ENCODE results near the gene SPATA31E1. TPM values are rescaled to one million over a fixed set of nuclear protein-coding genes. Genes with fewer than 3 reads are reported as not detected.
"Not testable (repeated sequence)": the region's sequence is repeated elsewhere in the genome, so short reads cannot be mapped to it uniquely, and the experiment has no call there.

Gene SPATA31E1
- total RNA-seq (2014; rRNA removed; shearing (Covaris generic)): not detected in 2 replicates
- not detected in 2 replicates for polyA plus RNA-seq (2015; cell fraction: cytosol; rRNA removed)
- polyA plus RNA-seq (2015; cell fraction: nucleus; rRNA removed): not detected in 2 replicates

DNA sequence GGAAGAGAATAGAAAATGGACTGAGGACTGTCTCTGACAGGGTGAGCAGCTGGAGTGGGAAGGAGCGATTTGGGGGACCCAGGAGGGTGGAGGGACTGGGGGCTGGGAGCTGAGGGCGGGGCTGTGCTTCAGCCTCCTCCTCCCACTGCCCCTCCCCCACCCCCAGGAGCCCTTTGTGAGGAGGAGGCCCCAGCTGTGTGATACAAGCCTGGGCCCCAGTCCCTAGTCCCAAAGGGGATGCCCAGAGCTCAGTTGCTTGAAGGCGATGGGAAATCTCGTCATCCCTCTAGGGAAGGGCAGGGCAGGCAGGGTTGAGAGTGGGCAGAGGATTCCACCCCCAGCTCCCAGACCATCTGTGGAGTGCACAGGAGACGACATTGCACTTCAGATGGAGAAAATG, at the start of gene SPATA31E1:
Gene SPATA31E1, plus strand, starts transcription at position 251 of the 400 bp plus-strand sequence. Its CDS starts 15 bp downstream, at position 266.
- in situ Hi-C loops (cut with HindIII; ENCODE audit: low pct_unique_long_range_greater_than_20kb, low sequenced_read_pairs): no loop called here
- DNase-seq (ENCODE audit: low read depth, low spot score): no peak

- peak; percentile 13 for DNase-seq (ENCODE audit: low read depth, low spot score)
- in situ Hi-C loops (cut with HindIII; ENCODE audit: low pct_unique_long_range_greater_than_20kb, low sequenced_read_pairs): no loop called here
Observed at GRCh38 chr9:87834357-87834756, 48.3 kb upstream of the SPATA31E1 start.

DNA sequence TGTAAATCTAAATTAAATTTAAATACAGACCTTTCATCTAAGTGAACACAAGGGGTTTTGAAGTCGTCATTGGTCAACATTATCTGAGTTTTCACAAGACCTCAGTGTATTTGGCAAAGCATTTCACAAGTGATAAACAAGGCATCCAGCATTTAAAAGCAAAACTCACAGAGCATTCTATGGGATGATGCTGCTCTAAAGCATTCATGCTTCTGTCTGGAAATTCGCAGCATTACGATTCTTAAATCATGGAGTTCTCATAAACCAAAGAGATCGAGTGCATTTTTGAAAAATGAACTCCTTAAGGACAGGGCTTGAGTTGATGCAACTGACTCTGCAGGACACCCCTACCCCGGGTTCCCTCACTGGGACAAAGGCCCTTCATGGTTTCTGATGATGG, 46.1 kb upstream of the SPATA31E1 start:
- in situ Hi-C loops (cut with HindIII; ENCODE audit: low pct_unique_long_range_greater_than_20kb, low sequenced_read_pairs): no loop called here
- no peak for DNase-seq (ENCODE audit: low read depth, low spot score)

DNA sequence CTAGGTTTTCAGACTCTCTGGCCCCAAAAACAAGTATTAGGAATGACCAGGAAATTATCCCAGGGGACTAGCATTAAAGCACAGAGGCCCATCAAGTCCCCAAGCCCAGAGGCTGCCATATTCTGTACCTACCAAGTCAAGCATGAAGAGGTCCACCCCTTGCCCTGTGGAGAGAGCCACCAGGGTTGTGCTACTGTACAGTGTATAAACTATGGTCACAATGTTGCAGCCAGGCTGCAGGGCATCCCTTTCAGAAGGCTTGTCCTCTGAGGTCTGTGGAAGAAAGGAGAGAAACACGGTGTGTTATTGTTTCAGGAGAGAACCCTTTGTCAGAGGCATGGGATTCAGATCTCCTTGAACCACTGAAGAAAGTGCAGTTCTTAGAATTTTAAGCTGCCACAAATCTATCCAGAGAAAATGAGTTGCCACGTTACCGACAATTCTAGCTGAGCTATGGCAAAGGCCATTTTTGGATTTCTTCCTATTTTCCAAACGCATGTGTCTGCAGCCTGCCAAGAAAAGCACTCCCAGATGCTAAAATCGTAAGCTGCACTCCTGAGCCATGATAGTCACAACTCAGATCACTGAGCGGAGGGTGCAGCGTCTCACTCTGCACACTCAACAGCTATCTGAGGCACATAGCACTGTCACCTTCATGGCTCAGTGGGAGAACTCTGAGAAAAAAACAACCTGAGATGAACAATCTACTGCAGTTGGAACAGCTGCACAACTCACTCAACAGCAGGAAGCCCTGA, 45.5 kb upstream of the SPATA31E1 start:
- in situ Hi-C loops (cut with HindIII; ENCODE audit: low pct_unique_long_range_greater_than_20kb, low sequenced_read_pairs): no loop called here
- no peak for DNase-seq (ENCODE audit: low read depth, low spot score)

GRCh38 chr9:87840134-87840533, 42.5 kb upstream of the SPATA31E1 start:
- DNase-seq (ENCODE audit: low read depth, low spot score): no peak
- in situ Hi-C loops (cut with HindIII; ENCODE audit: low pct_unique_long_range_greater_than_20kb, low sequenced_read_pairs): no loop called here

GRCh38 chr9:87842878-87843585, 39.6 kb upstream of the SPATA31E1 start:
- no peak for DNase-seq (ENCODE audit: low read depth, low spot score)
- in situ Hi-C loops (cut with HindIII; ENCODE audit: low pct_unique_long_range_greater_than_20kb, low sequenced_read_pairs): no loop called here

DNA sequence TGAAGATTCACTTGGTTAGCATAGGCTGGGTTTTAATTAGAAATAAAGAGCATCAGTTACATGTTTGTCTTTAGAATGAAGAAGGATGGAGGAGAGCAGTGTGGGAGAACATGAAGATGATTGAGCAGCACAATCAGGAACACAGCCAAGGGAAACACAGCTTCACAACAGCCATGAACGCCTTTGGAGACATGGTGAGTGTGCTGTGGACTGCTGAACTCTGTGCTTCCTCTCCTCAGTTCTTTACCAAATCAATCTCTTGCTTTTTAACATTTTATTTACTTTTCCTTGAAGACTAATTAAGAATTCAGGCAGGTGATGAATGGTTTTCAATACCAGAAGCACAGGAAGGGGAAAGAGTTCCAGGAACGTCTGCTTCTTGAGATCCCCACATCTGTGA, 38.2 kb upstream of the SPATA31E1 start:
- no peak for DNase-seq (ENCODE audit: low read depth, low spot score)
- in situ Hi-C loops (cut with HindIII; ENCODE audit: low pct_unique_long_range_greater_than_20kb, low sequenced_read_pairs): no loop called here

- DNase-seq (ENCODE audit: low read depth, low spot score); in situ Hi-C loops (cut with HindIII; ENCODE audit: low pct_unique_long_range_greater_than_20kb, low sequenced_read_pairs): not testable (repeated sequence)
Observed at GRCh38 chr9:87847817-87848216, 34.9 kb upstream of the SPATA31E1 start.

DNA sequence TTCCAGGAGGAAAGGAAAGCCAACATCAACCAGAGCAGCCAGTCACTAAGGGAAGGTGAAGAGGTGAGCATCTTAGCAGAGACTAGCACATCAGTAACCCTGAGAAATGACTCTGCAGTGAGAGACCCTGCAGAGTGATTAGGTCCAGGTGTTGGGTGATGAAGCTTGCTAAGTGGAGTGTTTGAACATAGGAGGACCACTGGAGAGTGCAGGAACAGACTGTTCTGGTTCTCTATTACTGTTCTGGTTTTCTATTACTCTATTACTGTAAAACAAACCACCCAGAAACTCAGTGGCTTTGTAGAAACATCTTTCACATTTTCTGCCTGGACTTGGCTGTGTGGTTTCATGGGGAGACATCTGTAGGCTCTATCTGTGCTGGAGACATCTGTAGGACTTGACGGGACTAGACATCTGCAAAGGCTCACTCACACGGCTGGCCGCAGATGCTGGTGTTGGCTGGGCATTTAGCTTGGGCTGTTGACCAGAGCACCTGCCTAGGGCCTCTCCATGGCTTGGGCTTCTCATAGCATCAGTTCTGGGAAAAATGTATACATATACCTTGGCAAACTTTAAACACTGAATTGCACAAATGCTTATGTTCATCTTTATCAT, 33.4 kb upstream of the SPATA31E1 start:
- in situ Hi-C loops (cut with HindIII; ENCODE audit: low pct_unique_long_range_greater_than_20kb, low sequenced_read_pairs): no loop called here

GRCh38 chr9:87850391-87850790, 32.3 kb upstream of the SPATA31E1 start:
- DNase-seq (ENCODE audit: low read depth, low spot score): no peak
- in situ Hi-C loops (cut with HindIII; ENCODE audit: low pct_unique_long_range_greater_than_20kb, low sequenced_read_pairs): no loop called here

More for the DNA sequence above, 33.4 kb upstream of the SPATA31E1 start:
- no peak for DNase-seq (ENCODE audit: low read depth, low spot score)

DNA sequence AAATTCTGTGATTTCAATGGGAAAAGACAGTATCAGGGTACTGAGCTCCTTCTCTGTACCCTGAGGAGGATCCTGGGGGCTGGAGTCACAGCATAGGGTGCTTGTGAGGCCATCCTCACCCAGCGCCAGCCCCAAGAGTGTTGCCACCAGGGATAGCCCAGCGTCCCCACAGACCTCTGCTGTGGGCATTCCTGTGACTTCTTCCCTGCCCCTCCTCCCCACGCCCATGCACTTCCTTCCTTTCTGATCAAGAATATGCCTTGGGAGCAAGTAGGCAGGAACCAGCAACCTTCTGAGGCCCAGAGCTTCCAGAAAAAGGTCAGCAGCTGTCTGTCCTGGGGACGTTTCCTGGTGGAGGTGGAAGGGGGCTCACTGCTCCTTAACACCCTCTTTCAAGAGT, 31.5 kb upstream of the SPATA31E1 start:
- in situ Hi-C loops (cut with HindIII; ENCODE audit: low pct_unique_long_range_greater_than_20kb, low sequenced_read_pairs); DNase-seq (ENCODE audit: low read depth, low spot score): not testable (repeated sequence)

GRCh38 chr9:87853302-87853701, 29.4 kb upstream of the SPATA31E1 start:
- no peak for DNase-seq (ENCODE audit: low read depth, low spot score)
- in situ Hi-C loops (cut with HindIII; ENCODE audit: low pct_unique_long_range_greater_than_20kb, low sequenced_read_pairs): no loop called here

GRCh38 chr9:87853876-87854579, 28.6 kb upstream of the SPATA31E1 start:
- in situ Hi-C loops (cut with HindIII; ENCODE audit: low pct_unique_long_range_greater_than_20kb, low sequenced_read_pairs): no loop called here
- no peak for DNase-seq (ENCODE audit: low read depth, low spot score)

DNA sequence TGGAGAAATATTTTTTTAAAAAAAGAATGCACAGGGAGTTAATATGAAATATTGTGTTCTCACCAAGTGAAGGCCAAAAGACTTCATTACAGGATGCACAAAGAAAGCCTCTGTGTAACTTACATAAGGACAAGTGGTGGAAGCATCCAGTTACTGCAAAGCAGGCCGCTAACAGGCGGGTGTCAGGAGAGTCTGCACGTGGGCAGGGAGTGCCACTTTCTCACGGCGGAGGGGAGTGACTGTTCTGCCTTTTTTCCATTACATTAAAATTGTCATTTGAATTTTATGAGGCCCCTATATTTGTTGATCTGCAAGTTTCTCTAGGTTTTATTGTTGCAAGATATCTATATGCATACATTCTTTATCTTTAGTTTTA, 28.1 kb upstream of the SPATA31E1 start:
- DNase-seq (ENCODE audit: low read depth, low spot score): peak; percentile 25
- in situ Hi-C loops (cut with HindIII; ENCODE audit: low pct_unique_long_range_greater_than_20kb, low sequenced_read_pairs): no loop called here

DNA sequence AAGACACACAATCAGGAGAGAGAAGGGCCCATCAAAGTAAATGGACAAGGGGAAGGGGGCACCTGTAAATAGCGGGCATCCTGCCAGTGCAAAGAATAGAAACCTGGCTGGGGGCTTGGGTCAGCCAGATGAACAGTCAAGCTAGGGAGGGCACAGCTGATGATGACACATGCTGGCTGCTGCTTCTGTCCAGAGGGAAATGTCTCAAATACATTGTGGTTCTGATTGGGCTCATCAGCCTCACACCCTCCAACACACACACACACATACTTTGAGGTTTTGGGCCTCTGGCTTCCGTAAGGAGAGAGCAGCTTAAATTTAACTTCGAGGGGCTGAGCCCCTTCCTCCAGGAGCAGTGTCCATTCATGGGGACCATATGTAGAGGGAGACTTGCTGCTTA, 27.6 kb upstream of the SPATA31E1 start:
- no peak for DNase-seq (ENCODE audit: low read depth, low spot score)
- in situ Hi-C loops (cut with HindIII; ENCODE audit: low pct_unique_long_range_greater_than_20kb, low sequenced_read_pairs): no loop called here

GRCh38 chr9:87857141-87857947, 25.3 kb upstream of the SPATA31E1 start:
- DNase-seq (ENCODE audit: low read depth, low spot score): no peak
- in situ Hi-C loops (cut with HindIII; ENCODE audit: low pct_unique_long_range_greater_than_20kb, low sequenced_read_pairs): no loop called here

- in situ Hi-C loops (cut with HindIII; ENCODE audit: low pct_unique_long_range_greater_than_20kb, low sequenced_read_pairs): no loop called here
- DNase-seq (ENCODE audit: low read depth, low spot score): no peak
Observed at GRCh38 chr9:87857948-87858335, 24.7 kb upstream of the SPATA31E1 start.

Data from SK-MEL-5 (cell line).